ENCODE data around the gene TPRN. TPM values are rescaled to one million over a fixed set of nuclear protein-coding genes. Genes with fewer than 3 reads are reported as not detected.

The TPRN gene
- total RNA-seq, 4 donors from 2014 or later: 76.2 to 228 (median 117) TPM

DNA sequence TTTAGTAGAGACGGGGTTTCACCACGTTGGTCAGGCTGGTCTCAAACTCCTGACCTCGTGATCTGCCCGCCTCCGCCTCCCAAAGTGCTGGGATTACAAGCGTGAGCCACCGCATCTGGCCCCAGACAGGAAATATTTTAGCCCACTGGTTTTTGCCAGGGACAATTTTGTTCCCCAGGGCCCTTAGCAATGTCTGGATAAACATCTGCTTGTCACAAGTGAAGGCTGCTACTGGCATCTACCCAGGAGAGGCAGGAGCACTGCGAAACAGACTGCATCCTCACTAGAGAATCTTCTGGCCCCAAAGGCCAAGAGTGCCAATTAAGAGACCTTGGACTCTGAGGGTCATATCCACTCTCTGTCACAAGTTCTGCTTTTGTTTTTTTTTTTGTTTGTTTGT, 2.4 kb upstream of the TPRN start:
- Histone ChIP-seq H3K9me3 (no peaks in the 10 kb centered on the region), H3K4me1 (peaks cover 40 to 70% (median 61%) of the 10 kb centered on the region in 4 donors), H3K27me3 (no peaks in the 10 kb centered on the region), H3K36me3 (no peaks in the 10 kb centered on the region), H3K4me3 (no peak overlapping the region), H3K27ac (no peak overlapping the region)
- intact Hi-C loops (cut with DNase I; ENCODE audit: low total_unique reads): no loop called here
- in situ Hi-C loops (cut with MboI; ENCODE audit: low pct_ligation_motif_present in 1 of 4, low pct_unique_long_range_greater_than_20kb in 1 of 4, low sequenced_read_pairs in 3 of 4): loop anchor here in 1 of 4 donors (25.0 kb wide), 1 partner anchor 91 kb away; the partner anchor contains the start of gene DPP7
- WGBS, 2 donors (ENCODE audit: low coverage in 1 of 2): 79% methylated on average over 8 of the region's 8 CpGs; no CpG with 5 or more reads in 1 of the 2 donors
- TF ChIP-seq EP300 (IDR thresholded peaks at IDR 0.05; ENCODE audit: low read depth) (no peak), POLR2A (IDR thresholded peaks at IDR 0.05) (no peak), POLR2AphosphoS5 (IDR thresholded peaks at IDR 0.05) (no peak)
- TF ChIP-seq, protein P1, sequence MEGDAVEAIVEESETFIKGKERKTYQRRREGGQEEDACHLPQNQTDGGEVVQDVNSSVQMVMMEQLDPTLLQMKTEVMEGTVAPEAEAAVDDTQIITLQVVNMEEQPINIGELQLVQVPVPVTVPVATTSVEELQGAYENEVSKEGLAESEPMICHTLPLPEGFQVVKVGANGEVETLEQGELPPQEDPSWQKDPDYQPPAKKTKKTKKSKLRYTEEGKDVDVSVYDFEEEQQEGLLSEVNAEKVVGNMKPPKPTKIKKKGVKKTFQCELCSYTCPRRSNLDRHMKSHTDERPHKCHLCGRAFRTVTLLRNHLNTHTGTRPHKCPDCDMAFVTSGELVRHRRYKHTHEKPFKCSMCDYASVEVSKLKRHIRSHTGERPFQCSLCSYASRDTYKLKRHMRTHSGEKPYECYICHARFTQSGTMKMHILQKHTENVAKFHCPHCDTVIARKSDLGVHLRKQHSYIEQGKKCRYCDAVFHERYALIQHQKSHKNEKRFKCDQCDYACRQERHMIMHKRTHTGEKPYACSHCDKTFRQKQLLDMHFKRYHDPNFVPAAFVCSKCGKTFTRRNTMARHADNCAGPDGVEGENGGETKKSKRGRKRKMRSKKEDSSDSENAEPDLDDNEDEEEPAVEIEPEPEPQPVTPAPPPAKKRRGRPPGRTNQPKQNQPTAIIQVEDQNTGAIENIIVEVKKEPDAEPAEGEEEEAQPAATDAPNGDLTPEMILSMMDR (IDR thresholded peaks at IDR 0.05): no peak
- DNase-seq: no peak

DNA sequence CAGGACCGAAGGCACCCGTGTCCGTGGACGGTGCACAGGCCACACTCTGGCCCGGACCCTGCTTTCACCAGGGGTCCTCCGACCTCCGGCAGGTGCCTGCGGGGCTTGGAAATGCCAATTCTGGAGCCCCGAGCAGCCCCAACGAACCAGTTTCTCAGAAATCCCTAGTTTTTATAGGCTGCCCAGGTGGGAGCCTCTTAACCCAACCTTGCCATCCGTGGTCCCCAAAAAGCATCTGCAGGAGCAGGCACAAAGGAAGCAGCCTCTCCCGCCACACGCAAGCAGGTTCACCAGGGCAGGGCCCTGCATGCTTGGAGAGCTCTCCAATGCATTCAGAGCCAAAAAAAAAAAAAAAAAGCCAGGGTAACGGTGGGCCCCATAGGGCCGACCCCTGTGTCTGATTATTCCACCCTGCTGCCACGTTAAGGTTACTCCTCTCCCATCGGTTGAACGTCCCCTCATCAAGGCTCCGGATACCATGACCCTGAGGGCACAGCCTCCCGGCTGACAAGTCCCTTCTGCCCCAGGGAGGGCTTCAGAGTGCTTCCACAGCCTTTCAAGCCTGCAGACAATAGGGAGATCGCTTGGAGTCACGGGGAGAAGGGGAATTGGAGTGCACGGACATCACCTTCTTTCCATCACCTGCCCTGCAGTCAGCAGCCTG, 796 bp upstream of the TPRN start:
- DNase-seq: no peak
- 19% methylated on average over 16 of the region's 23 CpGs; no CpG with 5 or more reads in 1 of the 2 donors for WGBS, 2 donors (ENCODE audit: low coverage in 1 of 2)
- in situ Hi-C loops (cut with MboI; ENCODE audit: low pct_ligation_motif_present in 1 of 4, low pct_unique_long_range_greater_than_20kb in 1 of 4, low sequenced_read_pairs in 3 of 4) (loop anchor here in 1 of 4 donors (25.0 kb wide), 1 partner anchor 89 kb away; the partner anchor contains the start of gene DPP7), intact Hi-C loops (cut with DNase I; ENCODE audit: low total_unique reads) (no loop called here)
- Histone ChIP-seq H3K36me3 (no peaks in the 10 kb centered on the region), H3K4me3 (peak overlapping the region; percentile 55 to 74 (median 67)), H3K9me3 (no peaks in the 10 kb centered on the region), H3K4me1 (peaks cover 39 to 78% (median 71%) of the 10 kb centered on the region in 4 donors), H3K27me3 (no peaks in the 10 kb centered on the region), H3K27ac (peak overlapping the region; percentile 88 to 92 (median 90))
- no peak for TF ChIP-seq POLR2AphosphoS5 (IDR thresholded peaks at IDR 0.05)
- TF ChIP-seq, protein P1 (IDR thresholded peaks at IDR 0.05): no peak
- TF ChIP-seq EP300 (IDR thresholded peaks at IDR 0.05; ENCODE audit: low read depth): no peak
- no peak for TF ChIP-seq POLR2A (IDR thresholded peaks at IDR 0.05)

DNA sequence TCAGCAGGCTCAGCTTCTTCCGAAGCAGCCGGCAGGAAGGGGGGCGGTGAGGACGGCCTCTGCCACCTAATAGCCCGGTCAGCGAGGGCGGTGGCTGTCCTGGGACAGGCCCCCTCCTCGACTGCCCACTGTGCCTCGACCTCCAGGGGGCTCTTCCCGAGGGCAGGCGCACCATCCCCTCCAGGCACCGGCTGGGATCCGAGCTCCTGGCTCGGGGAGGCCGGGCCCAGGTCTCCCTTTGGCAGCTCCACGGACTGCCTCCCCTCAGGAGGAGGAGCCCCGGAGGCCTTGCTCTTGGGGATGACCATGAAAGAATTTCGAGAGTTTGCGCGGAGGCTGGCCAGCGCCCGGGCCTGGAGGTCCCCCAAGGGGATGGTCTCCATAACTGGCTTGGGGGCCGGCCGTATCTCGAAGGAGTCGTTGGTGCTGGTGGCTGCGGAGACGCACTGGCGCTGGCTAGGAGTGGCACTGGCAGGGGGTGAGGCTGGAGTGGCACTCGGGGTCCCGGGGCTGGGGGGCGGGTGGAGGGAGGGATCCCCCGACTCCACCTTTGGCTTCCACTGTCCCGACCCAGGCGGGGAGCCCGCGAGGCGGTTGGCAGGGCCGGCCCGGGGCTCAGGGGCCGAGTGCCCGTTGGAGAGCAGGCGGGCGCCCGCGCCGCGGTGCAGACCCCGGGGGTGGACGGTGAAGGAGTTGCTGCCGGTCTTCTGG, 975 bp downstream of the TPRN start:
- DNase-seq: no peak
- in situ Hi-C loops (cut with MboI; ENCODE audit: low pct_ligation_motif_present in 1 of 4, low pct_unique_long_range_greater_than_20kb in 1 of 4, low sequenced_read_pairs in 3 of 4): loop anchor here in 1 of 4 donors (25.0 kb wide), 1 partner anchor 87 kb away; the partner anchor contains the start of gene DPP7
- Histone ChIP-seq H3K4me3 (peak overlapping the region; percentile 19 to 74 (median 54)), H3K4me1 (peaks cover 32 to 86% (median 74%) of the 10 kb centered on the region in 4 donors), H3K9me3 (no peaks in the 10 kb centered on the region), H3K27me3 (no peaks in the 10 kb centered on the region), H3K27ac (peak overlapping the region; percentile 82 to 90 (median 88)), H3K36me3 (no peaks in the 10 kb centered on the region)
- intact Hi-C loops (cut with DNase I; ENCODE audit: low total_unique reads): no loop called here
- TF ChIP-seq, protein P1 (IDR thresholded peaks at IDR 0.05): no peak
- TF ChIP-seq POLR2A (IDR thresholded peaks at IDR 0.05) (no peak), POLR2AphosphoS5 (IDR thresholded peaks at IDR 0.05) (no peak), EP300 (IDR thresholded peaks at IDR 0.05; ENCODE audit: low read depth) (no peak)
- 13% methylated on average over 39 of the region's 51 CpGs; no CpG with 5 or more reads in 1 of the 2 donors for WGBS, 2 donors (ENCODE audit: low coverage in 1 of 2)

DNA sequence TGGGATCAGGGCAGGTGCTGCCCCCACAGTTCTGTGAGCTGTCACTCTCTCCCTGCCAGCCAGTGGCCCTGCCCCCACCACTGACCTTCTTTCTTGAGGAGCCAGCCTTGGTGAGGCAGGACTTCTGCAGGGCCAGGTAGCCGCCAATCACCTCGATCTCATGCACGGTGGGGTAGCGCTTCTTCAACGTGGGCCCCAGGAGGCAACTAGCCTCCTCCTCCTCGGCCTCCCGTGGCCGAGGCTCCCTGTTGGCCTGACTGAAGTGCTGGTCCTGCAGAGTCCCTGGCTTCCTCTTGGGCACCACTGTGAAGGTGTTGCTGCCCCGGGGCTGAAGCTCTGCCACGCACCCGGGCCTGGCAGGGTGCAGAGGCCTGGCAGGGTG, 1.6 kb downstream of the TPRN start:
- peak overlapping the region; percentile 9 to 74 (median 54) for H3K4me3 ChIP-seq
- WGBS, 2 donors (ENCODE audit: low coverage in 1 of 2): 33% methylated on average over 11 of the region's 11 CpGs; no CpG with 5 or more reads in 1 of the 2 donors
- DNase-seq: peak; percentile 39
- H3K36me3 ChIP-seq: no peaks in the 10 kb centered on the region
- in situ Hi-C loops (cut with MboI; ENCODE audit: low pct_ligation_motif_present in 1 of 4, low pct_unique_long_range_greater_than_20kb in 1 of 4, low sequenced_read_pairs in 3 of 4) (no loop called here), intact Hi-C loops (cut with DNase I; ENCODE audit: low total_unique reads) (no loop called here)
- TF ChIP-seq, protein P1 (IDR thresholded peaks at IDR 0.05): no peak
- TF ChIP-seq POLR2A (IDR thresholded peaks at IDR 0.05) (no peak), EP300 (IDR thresholded peaks at IDR 0.05; ENCODE audit: low read depth) (no peak), POLR2AphosphoS5 (IDR thresholded peaks at IDR 0.05) (no peak)
- H3K27me3 ChIP-seq: no peaks in the 10 kb centered on the region
- peaks cover 25 to 86% (median 73%) of the 10 kb centered on the region in 4 donors for H3K4me1 ChIP-seq
- H3K27ac ChIP-seq: peak overlapping the region; percentile 82 to 90 (median 88)
- H3K9me3 ChIP-seq: no peaks in the 10 kb centered on the region

All from transverse colon (tissue), 4 donors.